ENCODE measurements around the gene ESR1. TPM values are rescaled to one million over a fixed set of nuclear protein-coding genes. Genes with fewer than 3 reads are reported as not detected.

The ESR1 gene
- total RNA-seq, 2 experiments from 2014 or later: 0.94 to 1.7 TPM

- Mint-ChIP-seq H3K27me3 (no peaks in the 10 kb centered on the region), H3K4me3 (no peak overlapping the region), H3K36me3 (no peaks in the 10 kb centered on the region), H3K9me3 (no peaks in the 10 kb centered on the region), H3K4me1 (no peaks in the 10 kb centered on the region), H3K27ac (no peak overlapping the region)
- POLR2A ChIA-PET: no interaction called here
- no peak for ATAC-seq (ENCODE audit: low read depth)
- no peak for DNase-seq
Measured at GRCh38 chr6:152048921-152049320, 241.4 kb downstream of the ESR1 start.

- Mint-ChIP-seq H3K27ac (no peak overlapping the region), H3K4me1 (no peaks in the 10 kb centered on the region), H3K4me3 (no peak overlapping the region), H3K36me3 (no peaks in the 10 kb centered on the region), H3K9me3 (no peaks in the 10 kb centered on the region), H3K27me3 (no peaks in the 10 kb centered on the region)
- no peak for DNase-seq
- POLR2A ChIA-PET: no interaction called here
- no peak for ATAC-seq (ENCODE audit: low read depth)
Measured at GRCh38 chr6:152049502-152049901, 242.0 kb downstream of the ESR1 start.

GRCh38 chr6:152050451-152051195, 243.1 kb downstream of the ESR1 start:
- Mint-ChIP-seq H3K9me3 (no peaks in the 10 kb centered on the region), H3K27me3 (no peaks in the 10 kb centered on the region), H3K4me1 (no peaks in the 10 kb centered on the region), H3K4me3 (no peak overlapping the region), H3K27ac (no peak overlapping the region), H3K36me3 (no peaks in the 10 kb centered on the region)
- DNase-seq (no peak), ATAC-seq (ENCODE audit: low read depth) (no peak)
- POLR2A ChIA-PET: interaction anchor here (0.6 kb wide), 1 partner anchor 937 kb away, joined by 3 read pairs; no protein-coding TSS in a partner anchor

- POLR2A ChIA-PET: no interaction called here
- Mint-ChIP-seq H3K4me3 (no peak overlapping the region), H3K9me3 (no peaks in the 10 kb centered on the region), H3K27me3 (no peaks in the 10 kb centered on the region), H3K27ac (no peak overlapping the region), H3K36me3 (no peaks in the 10 kb centered on the region), H3K4me1 (no peaks in the 10 kb centered on the region)
- ATAC-seq (ENCODE audit: low read depth) (no peak), DNase-seq (no peak)
Measured at GRCh38 chr6:152052061-152052460, 244.6 kb downstream of the ESR1 start.

- H3K4me3 Mint-ChIP-seq: no peak overlapping the region
- POLR2A ChIA-PET: no interaction called here
- H3K4me1 Mint-ChIP-seq: no peaks in the 10 kb centered on the region
- no peak for DNase-seq
- no peaks in the 10 kb centered on the region for H3K9me3 Mint-ChIP-seq
- no peaks in the 10 kb centered on the region for H3K27me3 Mint-ChIP-seq
- ATAC-seq (ENCODE audit: low read depth): no peak
- H3K36me3 Mint-ChIP-seq: no peaks in the 10 kb centered on the region
- no peak overlapping the region for H3K27ac Mint-ChIP-seq
Measured at GRCh38 chr6:152053332-152053731, 245.8 kb downstream of the ESR1 start.

- H3K27ac Mint-ChIP-seq: no peak overlapping the region
Measured at GRCh38 chr6:152054441-152054840, 247.0 kb downstream of the ESR1 start.

GRCh38 chr6:152055517-152055916, 248.0 kb downstream of the ESR1 start:
- DNase-seq: no peak
- Mint-ChIP-seq H3K27me3 (peaks cover 8% of the 10 kb centered on the region), H3K4me3 (no peak overlapping the region), H3K36me3 (no peaks in the 10 kb centered on the region), H3K27ac (no peak overlapping the region), H3K9me3 (no peaks in the 10 kb centered on the region), H3K4me1 (no peaks in the 10 kb centered on the region)
- ATAC-seq (ENCODE audit: low read depth): no peak
- POLR2A ChIA-PET: no interaction called here

More at GRCh38 chr6:152054441-152054840, 247.0 kb downstream of the ESR1 start:
- Mint-ChIP-seq H3K4me3 (no peak overlapping the region), H3K27me3 (peaks cover 4% of the 10 kb centered on the region), H3K4me1 (no peaks in the 10 kb centered on the region), H3K36me3 (no peaks in the 10 kb centered on the region), H3K9me3 (no peaks in the 10 kb centered on the region)
- ATAC-seq (ENCODE audit: low read depth): no peak
- POLR2A ChIA-PET: no interaction called here
- DNase-seq: no peak

- no peaks in the 10 kb centered on the region for H3K9me3 Mint-ChIP-seq
- no peak for ATAC-seq (ENCODE audit: low read depth)
Measured at GRCh38 chr6:152057832-152058498, 250.5 kb downstream of the ESR1 start.

GRCh38 chr6:152059909-152060308, 252.4 kb downstream of the ESR1 start:
- Mint-ChIP-seq H3K4me1 (no peaks in the 10 kb centered on the region), H3K9me3 (no peaks in the 10 kb centered on the region), H3K4me3 (no peak overlapping the region), H3K27ac (no peak overlapping the region), H3K27me3 (peaks cover 8% of the 10 kb centered on the region), H3K36me3 (no peaks in the 10 kb centered on the region)
- no peak for DNase-seq
- POLR2A ChIA-PET: no interaction called here
- no peak for ATAC-seq (ENCODE audit: low read depth)

More at GRCh38 chr6:152057832-152058498, 250.5 kb downstream of the ESR1 start:
- Mint-ChIP-seq H3K4me3 (no peak overlapping the region), H3K27me3 (peaks cover 8% of the 10 kb centered on the region), H3K4me1 (no peaks in the 10 kb centered on the region), H3K36me3 (no peaks in the 10 kb centered on the region), H3K27ac (no peak overlapping the region)
- no peak for DNase-seq
- POLR2A ChIA-PET: no interaction called here

GRCh38 chr6:152062476-152062875, 255.0 kb downstream of the ESR1 start:
- Mint-ChIP-seq H3K9me3 (no peaks in the 10 kb centered on the region), H3K27ac (no peak overlapping the region), H3K36me3 (no peaks in the 10 kb centered on the region), H3K4me3 (no peak overlapping the region), H3K4me1 (no peaks in the 10 kb centered on the region), H3K27me3 (peaks cover 8% of the 10 kb centered on the region)
- DNase-seq (no peak), ATAC-seq (ENCODE audit: low read depth) (no peak)
- POLR2A ChIA-PET: no interaction called here

GRCh38 chr6:152063170-152063921, 255.9 kb downstream of the ESR1 start:
- Mint-ChIP-seq H3K9me3 (no peaks in the 10 kb centered on the region), H3K27ac (no peak overlapping the region), H3K36me3 (no peaks in the 10 kb centered on the region), H3K4me3 (no peak overlapping the region), H3K27me3 (peaks cover 8% of the 10 kb centered on the region), H3K4me1 (no peaks in the 10 kb centered on the region)
- POLR2A ChIA-PET: no interaction called here
- no peak for ATAC-seq (ENCODE audit: low read depth)
- no peak for DNase-seq

GRCh38 chr6:152068622-152069261, 261.3 kb downstream of the ESR1 start:
- H3K36me3 Mint-ChIP-seq: no peaks in the 10 kb centered on the region
- H3K27ac Mint-ChIP-seq: no peak overlapping the region
- no peak overlapping the region for H3K4me3 Mint-ChIP-seq
- no peaks in the 10 kb centered on the region for H3K9me3 Mint-ChIP-seq
- peaks cover 2% of the 10 kb centered on the region for H3K27me3 Mint-ChIP-seq
- no peak for ATAC-seq (ENCODE audit: low read depth)
- POLR2A ChIA-PET: no interaction called here
- no peak for DNase-seq
- H3K4me1 Mint-ChIP-seq: no peaks in the 10 kb centered on the region

- no peak overlapping the region for H3K4me3 Mint-ChIP-seq
- POLR2A ChIA-PET: no interaction called here
- DNase-seq: no peak
- H3K36me3 Mint-ChIP-seq: no peaks in the 10 kb centered on the region
- no peak overlapping the region for H3K27ac Mint-ChIP-seq
- H3K27me3 Mint-ChIP-seq: peaks cover 2% of the 10 kb centered on the region
- no peaks in the 10 kb centered on the region for H3K4me1 Mint-ChIP-seq
- no peak for ATAC-seq (ENCODE audit: low read depth)
- H3K9me3 Mint-ChIP-seq: no peaks in the 10 kb centered on the region
Measured at GRCh38 chr6:152070556-152070955, 263.1 kb downstream of the ESR1 start.
